ENCODE data around the gene ADGRV1. TPM values are rescaled to one million over a fixed set of nuclear protein-coding genes. Genes with fewer than 3 reads are reported as not detected.

The ADGRV1 gene
- total RNA-seq, 2 donors from 2014 or later, result 97.6 to 117 TPM

GRCh38 chr5:90833753-90834152 lies 275.2 kb downstream of the ADGRV1 start:
- H3K36me3 Mint-ChIP-seq (ENCODE audit: low read depth), result peaks cover 44% of the 10 kb centered on the region
- H3K4me3 ChIP-seq (ENCODE audit: low read length), result no peak overlapping the region
- H3K4me1 Mint-ChIP-seq, result no peaks in the 10 kb centered on the region
- no peak overlapping the region for H3K27ac Mint-ChIP-seq
- 100% methylated on average over 1 of the region's 2 CpGs; no CpG with 5 or more reads in 1 of the 2 experiments for WGBS, 2 experiments (ENCODE audit: insufficient coverage in 1 of 2, insufficient read length in 1 of 2)
- H3K4me1 ChIP-seq (ENCODE audit: control insufficient read depth, insufficient read depth, low read length), result no peaks in the 10 kb centered on the region
- no peaks in the 10 kb centered on the region for H3K36me3 ChIP-seq (ENCODE audit: control insufficient read depth, insufficient read depth, low read length)
- H3K9me3 ChIP-seq (ENCODE audit: control insufficient read depth, low read length), result no peaks in the 10 kb centered on the region
- TF ChIP-seq CTCF (conservative IDR thresholded peaks at IDR 0.05), result no peak
- no peaks in the 10 kb centered on the region for H3K27me3 ChIP-seq (ENCODE audit: control insufficient read depth, insufficient read depth, low read length, poor library complexity, severe bottlenecking)
- no peak overlapping the region for H3K9ac ChIP-seq (ENCODE audit: extremely low read depth, low read length, poor library complexity, severe bottlenecking)
- H3K4me3 Mint-ChIP-seq, result no peak overlapping the region
- no peaks in the 10 kb centered on the region for H3K9me3 Mint-ChIP-seq
- H3K27me3 Mint-ChIP-seq (ENCODE audit: insufficient read depth), result no peaks in the 10 kb centered on the region
- H3K27ac ChIP-seq (ENCODE audit: low read depth, low read length), result no peak overlapping the region
- DNase-seq, result no peak

GRCh38 chr5:90834711-90835110 lies 276.1 kb downstream of the ADGRV1 start:
- no peak overlapping the region for H3K27ac Mint-ChIP-seq
- DNase-seq, result no peak
- Histone ChIP-seq H3K27me3 (ENCODE audit: control insufficient read depth, insufficient read depth, low read length, poor library complexity, severe bottlenecking) (no peaks in the 10 kb centered on the region), H3K27ac (ENCODE audit: low read depth, low read length) (no peak overlapping the region), H3K9ac (ENCODE audit: extremely low read depth, low read length, poor library complexity, severe bottlenecking) (no peak overlapping the region), H3K36me3 (ENCODE audit: control insufficient read depth, insufficient read depth, low read length) (no peaks in the 10 kb centered on the region), H3K9me3 (ENCODE audit: control insufficient read depth, low read length) (no peaks in the 10 kb centered on the region), H3K4me1 (ENCODE audit: control insufficient read depth, insufficient read depth, low read length) (no peaks in the 10 kb centered on the region), H3K4me3 (ENCODE audit: low read length) (no peak overlapping the region)
- H3K4me3 Mint-ChIP-seq, result no peak overlapping the region
- WGBS, 2 experiments (ENCODE audit: insufficient coverage in 1 of 2, insufficient read length in 1 of 2), result 98 to 100% methylated on average over 2 to 3 of the region's 3 CpGs
- H3K9me3 Mint-ChIP-seq, result no peaks in the 10 kb centered on the region
- no peaks in the 10 kb centered on the region for H3K4me1 Mint-ChIP-seq
- peaks cover 43% of the 10 kb centered on the region for H3K36me3 Mint-ChIP-seq (ENCODE audit: low read depth)
- H3K27me3 Mint-ChIP-seq (ENCODE audit: insufficient read depth), result no peaks in the 10 kb centered on the region
- no peak for TF ChIP-seq CTCF (conservative IDR thresholded peaks at IDR 0.05)

GRCh38 chr5:90843443-90843842 lies 284.8 kb downstream of the ADGRV1 start:
- Mint-ChIP-seq H3K27ac (no peak overlapping the region), H3K9me3 (peaks cover 10% of the 10 kb centered on the region), H3K36me3 (ENCODE audit: low read depth) (peaks cover 33% of the 10 kb centered on the region), H3K4me3 (no peak overlapping the region), H3K4me1 (peaks cover 1% of the 10 kb centered on the region), H3K27me3 (ENCODE audit: insufficient read depth) (no peaks in the 10 kb centered on the region)
- Histone ChIP-seq H3K36me3 (ENCODE audit: control insufficient read depth, insufficient read depth, low read length) (peaks cover 4% of the 10 kb centered on the region), H3K9ac (ENCODE audit: extremely low read depth, low read length, poor library complexity, severe bottlenecking) (no peak overlapping the region), H3K4me1 (ENCODE audit: control insufficient read depth, insufficient read depth, low read length) (no peaks in the 10 kb centered on the region), H3K9me3 (ENCODE audit: control insufficient read depth, low read length) (peaks cover 7% of the 10 kb centered on the region), H3K27me3 (ENCODE audit: control insufficient read depth, insufficient read depth, low read length, poor library complexity, severe bottlenecking) (no peaks in the 10 kb centered on the region), H3K27ac (ENCODE audit: low read depth, low read length) (no peak overlapping the region), H3K4me3 (ENCODE audit: low read length) (no peak overlapping the region)
- 90 to 100% methylated on average over 3 to 5 of the region's 5 CpGs for WGBS, 2 experiments (ENCODE audit: insufficient coverage in 1 of 2, insufficient read length in 1 of 2)
- TF ChIP-seq CTCF (conservative IDR thresholded peaks at IDR 0.05), result no peak
- no peak for DNase-seq

Data from endodermal cell (in vitro differentiated cells).